GM21526 (cell line): ENCODE results near the gene CAMK1G.

Experiments
- ATAC-seq: cut with Tn5 transposase; IDR thresholded peaks from one replicate; pipeline ENCODE4 v1.9.1; 2021; ENCODE audit warnings: moderate library complexity; ENCODE audit not compliant: unreplicated experiment, low FRiP score

Gene CAMK1G

DNA sequence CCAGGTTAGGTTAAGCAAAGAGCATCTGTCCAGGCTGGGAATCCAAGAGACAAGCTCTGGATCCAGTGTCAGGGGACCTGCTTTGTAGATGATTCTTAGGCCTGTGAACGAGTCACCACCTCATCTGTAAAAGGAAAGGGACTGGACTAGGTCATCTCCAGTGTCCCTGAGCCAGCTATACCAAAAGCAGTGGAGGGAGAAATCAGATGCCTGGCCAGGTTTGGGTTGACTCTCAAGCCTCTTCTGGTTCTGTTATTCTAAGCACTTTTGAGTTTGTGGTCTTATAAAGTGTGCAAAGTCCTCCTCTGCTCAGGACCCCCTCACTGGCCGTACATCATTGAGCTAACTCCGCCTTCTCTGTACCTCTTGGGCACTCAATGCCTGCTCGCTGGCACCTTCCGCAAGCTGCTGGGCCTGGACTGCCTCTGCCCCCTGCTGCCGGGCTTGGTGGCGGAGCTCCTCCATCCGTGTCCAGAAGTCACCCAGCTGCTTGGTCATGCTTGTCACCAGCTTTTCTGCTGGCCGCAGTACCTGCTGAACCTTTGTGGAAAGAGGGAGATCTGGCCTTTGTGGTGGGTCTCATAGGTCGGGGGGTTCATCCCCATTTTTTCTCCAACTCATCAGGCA, 33.6 kb downstream of the CAMK1G start:
- no peak for ATAC-seq

DNA sequence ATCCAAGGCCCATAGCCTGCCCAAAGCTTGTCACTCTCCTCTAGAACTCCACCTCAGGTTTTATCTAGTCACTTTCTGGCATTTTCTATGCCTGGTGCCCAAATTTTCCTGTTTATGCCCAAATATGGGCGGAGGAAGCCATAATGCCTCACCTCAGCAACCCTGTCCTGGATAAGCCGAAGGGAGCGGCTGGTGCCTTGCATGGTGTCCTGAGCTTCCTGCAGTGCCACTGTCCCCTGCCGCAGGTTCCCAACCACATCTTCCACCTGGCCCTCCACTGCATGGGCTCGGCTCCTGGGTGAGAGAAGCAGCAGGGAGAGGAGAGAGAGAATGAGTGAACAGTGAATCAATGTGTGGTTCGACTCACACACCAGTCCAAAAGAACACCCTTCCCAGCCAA, 34.2 kb downstream of the CAMK1G start:
- no peak for ATAC-seq

DNA sequence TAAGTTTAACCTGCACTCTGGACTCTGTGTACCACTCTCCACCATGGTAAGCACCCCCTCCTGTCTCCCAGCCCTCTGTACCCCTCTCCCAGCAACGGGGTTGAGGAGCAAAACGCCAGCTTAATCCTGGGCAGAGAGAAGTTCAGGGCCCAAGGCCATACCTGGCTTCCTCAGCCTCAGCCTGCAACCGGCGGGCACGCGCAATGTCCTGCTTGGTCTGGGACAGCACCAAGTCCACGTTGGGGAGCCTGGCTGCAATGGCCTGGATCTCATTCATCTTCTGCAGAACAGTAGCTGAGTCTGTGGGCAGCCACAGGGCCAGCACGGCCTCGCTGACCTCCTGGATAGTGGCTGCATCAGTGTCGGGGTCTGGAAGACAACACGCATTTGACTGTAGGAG, 34.8 kb downstream of the CAMK1G start:
- ATAC-seq, result no peak

DNA sequence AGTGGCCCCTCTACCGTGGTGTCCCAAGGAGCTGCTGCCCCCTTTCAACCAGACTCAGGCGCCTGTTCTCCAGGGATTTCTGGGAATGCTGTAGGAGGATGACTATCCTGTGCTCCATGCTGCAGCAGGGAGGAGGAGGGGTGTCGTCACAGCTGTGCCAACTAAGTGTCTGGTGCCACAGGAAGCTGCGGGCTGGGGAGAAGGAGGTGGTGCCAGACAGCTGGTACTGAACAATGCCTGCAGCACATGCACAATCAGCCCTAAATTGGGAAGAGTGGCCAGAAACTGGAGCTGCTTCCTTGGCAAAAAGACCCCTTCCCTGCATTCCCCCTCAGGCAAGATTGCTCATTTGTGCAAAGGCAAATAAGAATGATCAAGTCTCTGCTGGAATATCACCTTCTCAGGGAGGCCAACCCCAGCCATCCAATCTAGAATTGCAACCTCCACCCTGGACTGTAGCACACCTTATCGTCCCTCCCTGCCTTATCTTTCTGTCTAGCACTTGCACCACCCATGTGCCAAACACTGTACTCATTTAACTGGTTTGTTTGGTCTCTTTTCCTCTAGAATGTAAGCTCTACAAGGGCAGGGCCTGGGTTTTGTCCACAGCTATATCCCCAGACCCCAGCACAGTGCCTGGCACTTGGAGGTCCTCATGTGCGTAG, 35.4 kb downstream of the CAMK1G start:
- ATAC-seq, result no peak

DNA sequence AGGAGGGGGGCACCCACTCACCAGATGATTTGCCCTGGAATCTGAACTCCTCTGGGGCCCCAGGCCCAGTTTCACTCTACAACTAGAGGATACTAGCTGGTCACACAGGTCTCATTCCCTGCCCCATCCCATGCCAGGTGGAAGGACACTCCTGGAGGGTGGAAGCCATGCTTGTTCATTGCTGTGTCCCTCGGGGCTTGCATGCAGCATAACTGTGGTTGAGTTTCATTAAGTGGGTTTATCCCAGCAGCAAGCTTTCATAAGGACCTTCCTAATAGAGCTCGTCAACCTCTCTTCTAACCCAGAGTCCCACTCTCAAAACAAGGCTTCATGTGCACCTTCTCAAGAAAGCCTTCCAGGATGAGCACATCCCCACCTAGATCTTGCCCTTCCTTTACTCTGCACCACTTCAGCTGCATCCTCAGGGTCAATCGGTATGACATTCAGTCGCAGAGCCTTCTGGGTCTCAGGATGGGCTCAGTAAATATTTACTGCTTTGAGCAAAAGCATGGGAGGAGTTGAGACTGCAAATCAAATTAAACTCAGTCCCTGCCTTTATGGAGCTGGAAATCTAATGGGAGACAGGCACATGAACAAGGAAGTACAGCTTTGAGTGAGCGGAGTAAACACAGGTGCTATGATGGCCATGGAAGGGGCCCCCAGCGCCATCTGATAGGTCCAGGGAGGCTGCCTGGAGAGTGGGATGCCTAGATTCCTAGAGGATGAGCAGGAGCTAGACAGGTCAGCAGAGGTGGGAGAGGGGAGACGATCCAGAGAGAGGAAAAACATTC, 36.4 kb downstream of the CAMK1G start:
- ATAC-seq, result no peak

DNA sequence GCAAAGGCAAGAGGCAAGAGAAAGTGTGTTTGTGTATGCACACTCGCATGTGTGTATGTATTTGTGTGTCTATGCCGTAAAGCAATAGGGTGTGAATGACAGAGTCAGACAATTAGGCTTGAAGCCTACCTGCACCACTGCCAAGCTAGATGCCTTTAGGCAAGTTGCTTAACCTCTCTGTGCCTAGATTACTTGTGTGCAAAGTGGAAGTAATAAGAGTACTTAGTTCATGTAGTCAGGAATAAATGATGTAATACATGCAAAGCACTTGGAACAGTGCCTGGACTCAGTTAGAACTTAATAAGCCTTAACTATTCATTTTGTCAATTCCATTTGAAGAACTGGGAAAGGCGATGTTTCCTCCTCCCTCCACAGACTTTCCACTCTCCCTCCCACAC, 37.0 kb downstream of the CAMK1G start:
- no peak for ATAC-seq

DNA sequence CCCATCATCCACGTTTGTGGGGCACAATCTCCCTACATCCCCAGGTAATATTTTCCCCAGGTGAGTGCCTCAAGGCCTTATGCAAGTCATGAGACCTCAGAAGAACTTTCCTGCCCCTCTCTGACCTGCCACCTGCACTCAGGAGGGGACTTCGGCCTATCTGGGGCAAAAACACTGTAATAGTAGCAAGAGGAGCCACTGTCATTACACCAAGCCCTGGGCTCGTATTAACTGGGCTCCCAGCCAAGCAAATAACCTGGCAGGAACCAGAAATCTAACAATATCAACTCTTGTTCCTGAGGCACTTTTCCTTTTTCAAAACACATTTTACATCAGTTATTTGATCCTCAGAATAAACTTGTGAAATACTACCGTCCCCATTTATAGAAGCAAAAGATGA, 37.8 kb downstream of the CAMK1G start:
- ATAC-seq, result no peak

DNA sequence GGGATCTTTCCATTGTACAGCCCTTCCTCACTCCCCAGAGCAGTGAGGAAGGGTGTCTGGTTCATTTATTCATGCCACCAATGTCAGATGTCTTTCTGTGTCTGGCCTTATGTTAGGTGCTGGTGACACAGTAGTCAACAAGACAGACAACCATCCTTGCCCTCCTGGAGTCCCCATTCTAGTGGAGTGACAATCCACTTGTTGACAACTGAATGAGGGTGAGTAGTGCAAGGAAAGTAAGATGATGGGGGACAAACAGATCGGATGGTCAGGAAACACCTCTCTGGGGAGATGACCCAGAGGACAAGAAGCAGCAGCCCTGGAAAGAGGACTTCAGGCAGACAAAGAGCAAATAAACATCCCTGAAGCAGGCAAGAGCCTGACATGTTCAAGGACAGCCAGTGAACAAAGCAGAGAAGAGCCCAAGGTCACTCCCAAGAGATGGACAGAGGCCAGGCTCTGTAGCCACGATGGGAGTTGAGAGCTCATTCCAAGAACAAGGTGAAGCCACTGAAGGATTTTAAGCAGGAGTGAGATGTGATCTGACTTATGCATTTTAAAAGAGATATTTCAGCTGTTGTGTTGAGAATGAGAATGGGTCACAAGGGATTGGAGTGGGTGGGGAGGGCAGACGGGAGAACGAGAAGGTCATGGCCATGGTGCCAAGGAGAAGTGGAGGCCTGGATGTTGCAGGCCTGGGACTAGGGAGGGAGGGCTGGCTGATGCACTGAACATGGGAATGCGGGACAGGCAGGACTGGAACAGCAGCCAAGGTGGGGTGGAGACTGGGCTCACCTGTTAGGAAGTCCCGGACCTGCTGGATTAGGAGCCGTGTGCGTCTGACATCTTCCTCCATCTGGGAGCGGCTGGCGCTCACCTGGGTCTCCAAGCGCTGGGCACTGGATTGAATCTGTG, 38.5 kb downstream of the CAMK1G start:
- no peak for ATAC-seq

DNA sequence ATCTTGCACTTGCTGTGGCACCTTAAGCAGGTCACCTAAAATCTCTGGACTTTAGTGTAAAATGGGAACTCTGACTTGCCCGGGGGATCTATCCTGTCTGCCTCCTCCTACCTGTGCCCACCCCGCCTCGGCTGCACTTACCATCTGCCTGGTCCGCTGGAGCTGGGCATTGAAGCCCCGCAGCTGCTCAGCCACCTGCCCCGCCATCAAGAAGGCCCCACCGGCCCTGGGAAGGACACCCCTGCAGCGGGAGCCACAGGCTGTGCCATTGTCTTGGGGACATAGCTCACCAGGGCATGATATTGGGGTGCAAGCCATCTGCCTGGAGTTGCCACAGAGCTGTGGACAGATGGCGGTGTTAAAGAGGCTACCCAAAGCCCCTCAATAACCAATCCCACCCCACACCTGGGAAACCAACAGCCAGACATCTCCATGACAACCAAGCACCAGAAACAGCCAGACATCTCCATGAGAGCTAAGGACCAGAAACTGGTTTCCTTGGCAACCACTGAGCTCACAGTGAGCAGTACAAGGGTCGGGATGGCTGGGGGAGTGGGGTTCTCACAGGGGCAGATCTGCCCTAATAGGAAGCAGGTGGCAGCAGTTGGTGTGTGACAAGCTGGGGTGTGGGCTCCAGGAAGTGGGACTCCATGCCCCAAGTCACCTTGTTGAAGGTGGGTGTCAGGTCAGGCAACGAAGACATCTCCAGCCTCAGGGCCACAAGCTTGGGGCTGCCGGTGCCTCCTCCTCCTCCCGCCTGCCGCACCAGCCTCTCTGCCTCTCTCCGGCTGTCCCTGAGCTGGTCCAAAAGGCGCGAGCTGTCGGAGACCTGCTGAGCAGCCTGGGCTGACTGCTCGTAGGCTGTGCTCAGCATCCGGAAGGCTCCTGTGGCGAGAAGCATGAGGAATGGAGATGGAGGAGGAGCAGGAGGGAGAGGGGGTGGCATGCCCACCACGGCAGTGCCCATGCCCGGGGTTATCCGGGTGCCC, 39.6 kb downstream of the CAMK1G start:
- no peak for ATAC-seq

DNA sequence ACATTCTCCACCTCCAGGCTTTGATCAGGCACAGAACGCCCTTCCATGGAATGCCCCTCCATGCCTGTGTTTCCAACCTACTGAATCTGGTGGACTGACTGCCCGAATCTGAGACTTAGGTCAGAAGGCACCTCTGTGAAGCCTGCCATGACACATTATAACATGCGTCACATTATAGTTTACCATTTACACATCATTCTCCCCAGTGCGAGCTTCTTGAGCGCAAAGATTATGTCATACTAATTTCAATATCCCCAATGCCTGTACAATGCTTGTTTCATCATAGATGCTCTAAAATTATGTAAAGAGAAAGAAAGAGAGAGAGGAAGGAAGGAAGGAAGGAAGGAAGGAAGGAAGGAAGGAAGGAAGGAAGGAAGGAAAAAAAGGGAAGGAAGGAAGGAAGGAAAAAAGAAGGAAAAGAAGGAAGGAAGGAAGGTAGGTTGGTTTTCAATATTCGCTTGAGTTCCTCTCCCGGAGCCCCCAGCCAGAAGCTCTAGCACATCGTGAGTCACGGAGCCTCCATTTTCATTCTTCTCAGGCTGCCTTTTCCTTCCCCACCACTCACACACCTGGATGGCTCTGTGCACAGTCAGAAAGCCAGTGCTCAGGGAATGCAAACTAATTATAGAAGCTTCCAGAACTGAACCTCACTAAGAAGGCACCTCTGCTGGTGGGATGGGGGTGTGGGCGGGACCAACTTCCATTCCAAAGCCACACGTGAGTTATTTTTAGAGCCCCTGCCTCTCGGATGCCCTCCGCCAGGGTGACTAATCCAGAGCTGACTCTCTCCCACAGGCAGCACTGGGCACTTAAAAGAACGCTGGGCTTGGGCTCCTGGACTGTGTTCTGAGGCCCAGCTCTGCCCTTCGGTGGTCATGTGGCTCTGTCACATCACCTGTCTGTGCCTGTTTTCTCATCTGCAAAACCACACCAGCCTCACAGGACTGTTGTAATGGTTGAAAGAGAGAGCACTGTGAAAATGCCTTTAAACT, 41.3 kb downstream of the CAMK1G start:
- no peak for ATAC-seq

DNA sequence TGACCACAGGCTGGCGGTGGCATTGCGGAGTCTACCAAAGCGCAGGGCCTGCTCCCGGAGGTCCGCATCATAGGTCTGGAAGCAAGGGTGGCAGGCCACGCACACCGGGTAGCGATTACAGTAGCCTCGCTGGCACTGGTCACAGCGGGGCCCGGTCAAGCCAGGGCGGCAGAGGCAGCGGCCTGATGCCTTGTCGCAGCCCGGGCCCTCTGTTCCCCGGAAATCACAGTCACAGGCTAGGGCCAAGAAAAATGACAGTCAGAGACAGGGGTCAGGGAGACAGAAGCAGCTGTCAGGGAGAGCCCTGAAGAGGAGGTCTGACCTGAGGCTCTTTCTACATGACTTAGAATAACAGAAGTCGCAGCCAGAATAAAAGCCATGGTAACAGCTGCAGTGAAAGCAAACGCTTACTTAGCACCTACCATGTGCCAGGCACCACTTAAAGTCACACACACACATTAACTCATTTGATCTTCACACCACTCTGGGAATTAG, 42.3 kb downstream of the CAMK1G start:
- ATAC-seq, result no peak

DNA sequence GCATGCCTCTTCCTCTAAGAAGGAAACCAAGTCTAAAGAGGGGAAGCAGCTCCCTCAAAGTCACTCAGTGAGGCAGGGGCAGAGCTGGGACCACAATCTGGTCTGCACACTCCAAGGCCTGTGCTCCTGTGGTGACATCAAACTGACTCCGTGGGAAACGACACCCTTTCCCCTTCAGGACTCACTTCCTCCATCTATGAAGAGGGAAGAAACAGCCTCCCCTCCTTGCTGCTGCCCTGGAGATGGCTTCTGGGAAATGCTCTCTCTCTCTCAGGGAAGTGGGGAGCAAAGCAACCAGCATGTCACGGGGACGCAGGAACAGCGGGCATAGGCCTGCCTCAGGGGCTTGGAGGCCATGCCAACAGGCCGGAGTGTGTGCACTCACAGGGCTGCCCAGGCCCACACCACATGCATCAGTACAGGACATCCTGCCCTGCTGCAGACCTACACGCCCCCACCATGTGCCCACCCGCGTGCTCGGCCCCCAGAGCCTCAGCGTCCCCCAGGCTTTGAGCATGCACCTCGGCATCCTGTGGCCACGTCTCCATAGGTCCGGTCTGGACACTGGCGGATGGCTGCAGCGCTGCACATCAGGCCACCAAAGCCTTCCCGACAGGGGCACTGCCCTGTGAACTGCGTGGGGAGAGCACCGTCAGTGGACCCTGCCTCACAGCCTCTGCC, 43.0 kb downstream of the CAMK1G start:
- no peak for ATAC-seq

DNA sequence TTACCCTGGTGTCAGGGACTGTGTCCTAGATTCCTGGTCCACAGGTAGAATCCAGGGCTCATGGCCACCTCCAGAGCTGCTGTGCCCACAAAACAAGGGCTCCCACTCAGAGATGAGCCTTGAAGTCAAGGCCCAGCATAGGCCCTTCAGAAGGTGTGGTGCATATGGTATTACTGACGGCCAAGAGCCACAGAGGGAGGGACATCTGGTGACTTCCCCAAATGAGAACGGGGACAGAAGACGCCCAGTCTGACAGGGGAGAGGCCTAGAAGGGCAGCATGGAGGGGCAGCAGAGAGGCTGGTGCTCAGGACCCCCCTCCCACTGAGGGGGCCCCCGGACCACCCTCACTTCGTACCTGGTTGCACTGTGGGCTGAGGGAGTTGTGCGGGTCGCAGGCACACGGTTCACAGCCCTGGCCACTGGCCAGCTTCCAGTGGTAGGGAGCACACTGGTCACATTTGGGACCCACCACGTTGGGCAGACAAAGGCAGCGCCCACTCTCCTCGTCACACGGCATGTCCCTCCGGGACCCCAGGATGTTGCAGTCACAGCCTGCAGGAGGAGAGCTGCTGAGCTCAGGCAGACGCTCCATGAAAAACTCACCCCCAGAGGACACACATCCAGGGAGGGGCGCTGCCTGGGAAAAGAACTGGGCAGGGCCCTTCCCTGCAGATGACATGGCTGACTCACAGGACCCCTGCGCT, 43.7 kb downstream of the CAMK1G start:
- ATAC-seq, result no peak

DNA sequence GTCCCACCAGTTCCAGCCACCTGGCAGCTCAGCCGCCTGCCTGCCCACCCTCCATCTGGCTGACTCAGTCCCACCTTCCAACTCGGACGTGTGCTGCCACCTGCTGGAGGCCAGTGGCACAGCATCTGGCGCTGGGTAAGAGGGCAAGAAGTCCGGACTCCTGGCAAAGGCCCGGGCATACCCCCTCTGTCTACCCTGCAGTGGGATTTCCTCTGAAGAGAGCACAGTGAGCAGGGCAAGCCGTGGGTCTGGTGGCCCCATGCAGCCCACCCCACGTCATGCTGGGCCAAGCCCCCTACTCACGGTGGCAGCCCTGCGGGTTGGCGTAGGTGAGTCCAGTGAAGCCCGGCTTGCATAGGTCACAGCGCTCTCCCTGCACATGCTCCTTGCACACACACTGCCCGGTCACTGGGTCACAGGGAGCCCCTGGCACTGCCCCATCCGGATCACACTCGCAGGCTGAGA, 44.2 kb downstream of the CAMK1G start:
- ATAC-seq, result no peak

DNA sequence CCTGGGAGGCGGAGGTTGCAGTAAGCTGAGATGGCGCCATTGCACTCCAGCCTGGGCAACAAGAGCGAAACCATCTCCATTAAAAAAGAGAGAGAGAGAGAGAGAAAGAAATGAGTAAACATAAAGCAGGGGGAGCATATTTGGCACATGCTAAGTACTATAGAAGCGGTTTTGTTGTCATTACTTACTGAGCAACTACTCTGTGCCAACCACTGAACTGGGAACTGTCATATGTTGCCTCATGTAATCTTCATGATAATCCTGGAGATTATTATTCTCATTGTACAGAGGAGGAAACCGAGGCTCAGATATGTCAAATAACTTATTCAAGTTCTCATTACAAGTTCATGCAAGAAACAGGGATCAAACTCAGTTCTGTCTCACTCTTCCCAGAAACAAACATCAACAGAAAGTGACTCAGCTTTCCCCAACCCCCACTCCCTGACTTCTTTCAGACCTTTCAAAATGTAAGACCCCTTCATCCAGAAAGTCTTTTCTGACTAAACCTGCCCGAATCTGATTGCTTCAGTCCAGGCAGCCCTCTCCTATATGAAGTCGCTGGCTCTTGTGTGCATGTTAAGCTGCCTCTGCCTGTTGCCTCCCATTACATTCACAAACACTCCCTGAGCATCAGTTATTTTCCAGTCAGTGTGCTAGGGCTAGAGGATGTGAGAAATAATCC, 45.2 kb downstream of the CAMK1G start:
- ATAC-seq, result no peak

DNA sequence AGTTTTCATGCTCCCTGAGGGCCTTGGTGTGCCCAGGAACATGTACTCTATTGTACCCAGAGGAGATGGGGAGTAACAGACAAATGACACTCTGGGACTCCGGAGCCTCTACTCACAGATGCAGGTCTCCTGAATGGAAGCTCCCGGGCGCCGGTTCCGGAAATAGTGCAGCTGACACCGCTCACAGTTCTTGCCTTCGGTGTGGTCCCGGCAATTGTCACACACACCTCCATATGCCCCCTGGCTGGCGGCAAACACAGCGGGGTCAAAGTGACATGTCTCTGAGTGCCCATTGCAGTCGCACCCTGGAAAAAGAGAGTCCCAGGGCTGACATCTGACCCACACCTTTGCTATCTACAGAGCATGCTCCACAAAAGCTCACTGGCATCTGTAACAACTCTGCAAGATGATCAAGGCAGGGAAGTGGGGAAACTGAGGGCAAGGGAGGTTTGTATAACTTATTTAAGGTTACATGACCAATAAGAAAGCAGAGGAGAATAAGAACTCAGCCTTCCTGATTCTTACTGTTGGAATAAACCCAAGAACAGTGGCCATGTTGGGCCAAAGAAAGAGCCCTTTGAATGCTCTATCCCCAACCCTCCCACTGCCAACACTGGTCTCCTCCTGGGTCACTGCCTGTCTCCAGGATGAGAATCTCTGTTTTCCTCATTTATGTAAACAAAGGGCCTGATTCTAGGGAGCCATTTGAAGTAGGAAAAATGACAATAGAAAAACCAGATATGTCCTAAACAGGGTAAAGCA, 46.3 kb downstream of the CAMK1G start:
- ATAC-seq, result no peak
